Vagina (tissue), 2 donors: ENCODE data around the gene STK36.

Experiments
- POLR2A ChIP-seq, 2 donors: fragments of 450-650 bp; IDR thresholded peaks; one replicate each; pipeline ENCODE4 v1.6.1; 2017; ENCODE audit warnings: antibody characterized with exemption in 2 of 2, mild to moderate bottlenecking in 2 of 2, moderate library complexity in 2 of 2
- POLR2AphosphoS5 ChIP-seq, 2 donors: sonication (generic); formaldehyde crosslinking; IDR thresholded peaks; one replicate each; pipeline ENCODE4 v1.9.0; 2017; ENCODE audit warnings: antibody characterized with exemption in 2 of 2, mild to moderate bottlenecking in 2 of 2, low read depth in 1 of 2; ENCODE audit not compliant: insufficient read depth in 1 of 2

DNA sequence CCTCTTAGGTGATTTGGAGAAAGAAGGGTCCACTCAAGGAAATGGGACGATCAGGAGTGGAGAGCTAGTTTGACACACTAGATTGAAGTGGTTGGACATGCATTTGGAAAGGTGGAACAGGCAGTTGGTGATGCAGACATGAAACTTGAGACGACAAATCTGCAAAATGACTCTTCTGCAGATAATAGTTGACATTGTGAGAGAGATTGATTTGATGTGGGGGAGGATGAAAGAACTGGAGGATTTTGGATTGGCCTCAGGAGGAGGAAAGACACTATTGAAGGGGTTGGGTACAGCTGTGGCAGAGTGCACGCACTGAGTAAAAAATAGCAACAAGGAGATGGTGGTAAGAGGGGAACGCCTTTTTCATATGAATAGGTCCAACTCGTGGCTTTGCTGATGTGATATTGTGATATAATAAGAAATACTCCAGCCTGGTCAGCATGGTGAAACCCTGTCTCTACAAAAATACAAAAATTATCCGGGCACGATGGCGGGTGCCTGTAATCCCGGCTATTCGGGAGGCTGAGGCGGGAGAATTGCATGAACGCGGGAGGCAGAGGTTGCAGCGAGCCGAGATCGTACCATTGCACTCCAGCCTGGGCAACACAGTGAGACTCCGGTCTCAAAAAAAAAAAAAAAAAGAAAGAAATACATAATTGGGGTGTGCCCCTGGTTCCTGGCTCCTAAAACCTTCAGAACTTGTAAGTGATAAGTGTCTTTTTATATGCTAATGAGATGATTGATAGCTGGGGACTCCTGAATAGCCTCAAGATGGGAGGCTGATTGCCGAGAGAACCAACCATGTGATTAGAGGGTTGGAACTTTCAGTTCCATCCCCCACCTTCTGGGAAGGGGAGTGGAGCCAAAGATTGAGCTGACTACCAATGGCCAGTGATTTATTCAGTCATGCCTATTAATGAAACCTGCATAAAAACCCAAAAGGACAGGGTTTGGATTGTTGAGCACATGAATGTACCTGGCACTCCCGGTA is 48.5 kb downstream of the STK36 start:
- TF ChIP-seq POLR2AphosphoS5 (IDR thresholded peaks at IDR 0.05; ENCODE audit: insufficient read depth in 1 of 2, low read depth in 1 of 2), result no peak
- no peak for TF ChIP-seq POLR2A (IDR thresholded peaks at IDR 0.05)
